ENCODE measurements around the gene CSNK1G3.
"Not testable (repeated sequence)": the region's sequence is repeated elsewhere in the genome, so short reads cannot be mapped to it uniquely, and the experiment has no call there.

CSNK1G3 gene

GRCh38 chr5:123495211-123495610, 16.8 kb upstream of the CSNK1G3 start:
- not testable (repeated sequence) for H3K4me1 ChIP-seq (ENCODE audit: insufficient read depth, low read length); H3K36me3 ChIP-seq (ENCODE audit: insufficient read depth, low read length); H3K4me3 ChIP-seq (ENCODE audit: low read length); H3K27me3 ChIP-seq (ENCODE audit: insufficient read depth, low read length); H2AFZ ChIP-seq (ENCODE audit: low read depth, low read length); H3K9me3 ChIP-seq (ENCODE audit: low read length)

DNA sequence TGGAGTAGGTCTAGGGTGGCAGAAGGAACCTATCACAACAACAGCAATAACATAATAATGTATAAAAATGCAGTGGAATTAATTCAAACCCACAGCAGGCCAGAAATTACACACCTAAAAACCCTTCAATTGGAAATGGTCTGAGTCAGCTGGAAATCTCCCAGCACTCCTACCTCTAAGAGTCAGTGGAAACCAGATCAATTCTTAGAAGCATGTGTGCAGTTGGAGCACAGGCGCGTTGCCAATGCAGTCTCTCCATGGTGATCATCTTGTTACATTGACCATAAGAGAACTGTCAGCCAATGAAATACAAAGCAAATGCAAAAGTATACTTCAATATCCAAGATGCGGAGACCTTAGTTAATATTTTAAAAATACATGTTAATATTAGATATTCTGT, 15.1 kb upstream of the CSNK1G3 start:
- no peak overlapping the region for H2AFZ ChIP-seq (ENCODE audit: low read depth, low read length)
- no peaks in the 10 kb centered on the region for H3K27me3 ChIP-seq (ENCODE audit: insufficient read depth, low read length)
- H3K9me3 ChIP-seq (ENCODE audit: low read length), result no peaks in the 10 kb centered on the region
- no peaks in the 10 kb centered on the region for H3K4me1 ChIP-seq (ENCODE audit: insufficient read depth, low read length)
- H3K36me3 ChIP-seq (ENCODE audit: insufficient read depth, low read length), result no peaks in the 10 kb centered on the region
- H3K4me3 ChIP-seq (ENCODE audit: low read length), result no peak overlapping the region

GRCh38 chr5:123500471-123500870, 11.5 kb upstream of the CSNK1G3 start:
- Histone ChIP-seq H3K9me3 (ENCODE audit: low read length) (no peaks in the 10 kb centered on the region), H3K27me3 (ENCODE audit: insufficient read depth, low read length) (no peaks in the 10 kb centered on the region), H3K4me1 (ENCODE audit: insufficient read depth, low read length) (no peaks in the 10 kb centered on the region), H2AFZ (ENCODE audit: low read depth, low read length) (no peak overlapping the region), H3K36me3 (ENCODE audit: insufficient read depth, low read length) (no peaks in the 10 kb centered on the region), H3K4me3 (ENCODE audit: low read length) (no peak overlapping the region)

DNA sequence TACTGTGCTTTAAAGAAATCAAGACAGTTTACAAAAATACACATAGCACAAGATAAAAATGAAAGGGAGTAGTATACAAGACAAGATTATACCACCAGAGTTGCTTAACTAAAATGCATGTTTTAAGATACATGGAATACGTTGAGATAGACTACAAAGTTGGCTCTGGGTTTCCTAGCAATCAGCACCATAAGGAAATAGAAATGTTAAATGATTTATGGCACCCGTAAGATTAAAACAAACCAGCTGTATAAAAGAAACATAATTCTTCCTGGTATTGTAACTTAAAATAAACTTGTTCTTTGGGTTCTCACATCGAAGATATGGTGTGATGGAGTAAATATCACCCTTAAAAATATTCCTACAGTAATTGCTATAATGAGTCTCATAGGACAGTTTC, 9.9 kb upstream of the CSNK1G3 start:
- Histone ChIP-seq H2AFZ (ENCODE audit: low read depth, low read length) (no peak overlapping the region), H3K9me3 (ENCODE audit: low read length) (no peaks in the 10 kb centered on the region), H3K36me3 (ENCODE audit: insufficient read depth, low read length) (no peaks in the 10 kb centered on the region), H3K4me3 (ENCODE audit: low read length) (no peak overlapping the region), H3K4me1 (ENCODE audit: insufficient read depth, low read length) (peaks cover 6% of the 10 kb centered on the region), H3K27me3 (ENCODE audit: insufficient read depth, low read length) (no peaks in the 10 kb centered on the region)

- no peaks in the 10 kb centered on the region for H3K36me3 ChIP-seq (ENCODE audit: insufficient read depth, low read length)
- H3K4me3 ChIP-seq (ENCODE audit: low read length), result no peak overlapping the region
- H3K9me3 ChIP-seq (ENCODE audit: low read length), result no peaks in the 10 kb centered on the region
- no peaks in the 10 kb centered on the region for H3K27me3 ChIP-seq (ENCODE audit: insufficient read depth, low read length)
- no peak overlapping the region for H2AFZ ChIP-seq (ENCODE audit: low read depth, low read length)
- peaks cover 6% of the 10 kb centered on the region for H3K4me1 ChIP-seq (ENCODE audit: insufficient read depth, low read length)
Observed at GRCh38 chr5:123503299-123503698, 8.7 kb upstream of the CSNK1G3 start.

DNA sequence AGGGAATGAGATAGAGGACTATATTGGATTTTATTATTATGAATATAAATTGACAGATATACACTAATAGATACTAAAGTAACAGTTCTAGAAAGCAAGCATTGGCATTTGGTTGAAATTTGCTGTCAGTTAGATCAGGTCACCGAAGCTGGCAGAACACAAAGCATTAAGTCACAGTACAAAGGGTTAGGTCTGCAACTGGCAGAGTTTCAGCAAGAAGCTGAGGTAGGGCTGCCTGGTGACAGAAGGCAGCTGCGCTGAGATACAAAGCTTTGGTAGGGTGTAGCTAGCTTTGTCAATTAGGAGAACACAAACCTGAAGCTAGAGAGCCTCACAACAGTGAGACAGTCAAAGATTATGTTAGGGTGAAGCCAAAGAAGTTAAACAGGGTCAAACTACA, 6.3 kb upstream of the CSNK1G3 start:
- H3K4me1 ChIP-seq (ENCODE audit: insufficient read depth, low read length), result peaks cover 16% of the 10 kb centered on the region
- H3K4me3 ChIP-seq (ENCODE audit: low read length), result no peak overlapping the region
- no peaks in the 10 kb centered on the region for H3K36me3 ChIP-seq (ENCODE audit: insufficient read depth, low read length)
- H3K27me3 ChIP-seq (ENCODE audit: insufficient read depth, low read length), result no peaks in the 10 kb centered on the region
- no peak overlapping the region for H2AFZ ChIP-seq (ENCODE audit: low read depth, low read length)
- H3K9me3 ChIP-seq (ENCODE audit: low read length), result no peaks in the 10 kb centered on the region

GRCh38 chr5:123508441-123508840, 3.5 kb upstream of the CSNK1G3 start:
- peaks cover 21% of the 10 kb centered on the region for H3K4me1 ChIP-seq (ENCODE audit: insufficient read depth, low read length)
- H3K27me3 ChIP-seq (ENCODE audit: insufficient read depth, low read length), result no peaks in the 10 kb centered on the region
- H3K4me3 ChIP-seq (ENCODE audit: low read length), result no peak overlapping the region
- no peaks in the 10 kb centered on the region for H3K9me3 ChIP-seq (ENCODE audit: low read length)
- no peaks in the 10 kb centered on the region for H3K36me3 ChIP-seq (ENCODE audit: insufficient read depth, low read length)
- peak overlapping the region; percentile 24 for H2AFZ ChIP-seq (ENCODE audit: low read depth, low read length)

- H3K4me3 ChIP-seq (ENCODE audit: low read length), result peak overlapping the region; percentile 80
- H3K36me3 ChIP-seq (ENCODE audit: insufficient read depth, low read length), result no peaks in the 10 kb centered on the region
- H2AFZ ChIP-seq (ENCODE audit: low read depth, low read length), result no peak overlapping the region
- H3K4me1 ChIP-seq (ENCODE audit: insufficient read depth, low read length), result peaks cover 26% of the 10 kb centered on the region
- no peaks in the 10 kb centered on the region for H3K27me3 ChIP-seq (ENCODE audit: insufficient read depth, low read length)
- no peaks in the 10 kb centered on the region for H3K9me3 ChIP-seq (ENCODE audit: low read length)
Observed at GRCh38 chr5:123511290-123511647, 708 bp upstream of the CSNK1G3 start.

DNA sequence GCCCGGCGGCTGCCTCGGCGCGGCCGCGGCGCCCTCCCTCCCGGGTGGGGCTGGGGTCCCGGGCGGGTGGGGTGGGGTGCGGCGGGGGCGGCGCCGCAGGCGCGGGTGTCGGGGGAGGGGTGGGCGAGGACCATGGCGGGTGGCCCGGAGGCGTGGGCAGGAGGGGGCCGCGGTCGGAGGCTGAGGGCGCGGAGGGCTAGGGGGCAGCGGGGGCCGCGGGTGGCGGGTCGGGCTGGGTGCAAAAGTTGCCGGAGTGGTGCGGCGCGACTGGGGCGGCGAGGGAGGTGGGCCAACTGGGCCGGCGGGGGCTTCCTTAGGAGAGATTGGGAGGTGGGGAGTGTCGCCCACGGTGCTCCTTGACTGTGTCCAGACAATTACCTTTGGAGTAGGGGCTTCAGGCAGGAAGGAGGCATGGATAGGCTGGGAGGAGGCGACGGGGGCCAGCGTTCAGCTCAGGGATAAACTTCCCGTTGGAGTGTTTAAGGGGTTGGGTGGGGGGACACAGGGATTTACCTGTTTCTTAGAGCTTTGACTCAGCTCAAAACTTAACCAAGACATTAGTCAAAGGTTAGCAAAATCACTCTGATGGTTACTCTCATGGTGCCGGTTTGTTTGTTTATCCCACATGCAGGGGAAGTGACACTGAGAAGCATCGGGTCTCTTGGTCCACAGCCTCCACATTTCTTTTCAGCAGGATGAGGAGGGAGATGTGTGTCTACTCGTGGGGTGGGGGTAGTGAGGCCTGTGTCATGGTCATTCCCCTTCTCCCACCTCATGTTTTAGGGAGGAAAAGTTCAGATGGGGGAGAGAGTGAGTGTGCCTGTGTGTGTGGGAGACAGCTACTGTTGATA, 859 bp downstream of the CSNK1G3 start:
- Histone ChIP-seq H3K4me1 (ENCODE audit: insufficient read depth, low read length) (peaks cover 26% of the 10 kb centered on the region), H3K4me3 (ENCODE audit: low read length) (peak overlapping the region; percentile 80), H2AFZ (ENCODE audit: low read depth, low read length) (no peak overlapping the region), H3K36me3 (ENCODE audit: insufficient read depth, low read length) (no peaks in the 10 kb centered on the region), H3K9me3 (ENCODE audit: low read length) (no peaks in the 10 kb centered on the region), H3K27me3 (ENCODE audit: insufficient read depth, low read length) (no peaks in the 10 kb centered on the region)

GRCh38 chr5:123514615-123515355, 2.8 kb downstream of the CSNK1G3 start:
- no peaks in the 10 kb centered on the region for H3K27me3 ChIP-seq (ENCODE audit: insufficient read depth, low read length)
- H3K36me3 ChIP-seq (ENCODE audit: insufficient read depth, low read length), result no peaks in the 10 kb centered on the region
- H3K4me1 ChIP-seq (ENCODE audit: insufficient read depth, low read length), result peaks cover 17% of the 10 kb centered on the region
- no peak overlapping the region for H2AFZ ChIP-seq (ENCODE audit: low read depth, low read length)
- no peaks in the 10 kb centered on the region for H3K9me3 ChIP-seq (ENCODE audit: low read length)
- no peak overlapping the region for H3K4me3 ChIP-seq (ENCODE audit: low read length)

GRCh38 chr5:123515904-123516303, 3.9 kb downstream of the CSNK1G3 start:
- no peaks in the 10 kb centered on the region for H3K9me3 ChIP-seq (ENCODE audit: low read length)
- H3K4me1 ChIP-seq (ENCODE audit: insufficient read depth, low read length), result peaks cover 17% of the 10 kb centered on the region
- no peak overlapping the region for H2AFZ ChIP-seq (ENCODE audit: low read depth, low read length)
- H3K27me3 ChIP-seq (ENCODE audit: insufficient read depth, low read length), result no peaks in the 10 kb centered on the region
- no peak overlapping the region for H3K4me3 ChIP-seq (ENCODE audit: low read length)
- no peaks in the 10 kb centered on the region for H3K36me3 ChIP-seq (ENCODE audit: insufficient read depth, low read length)

DNA sequence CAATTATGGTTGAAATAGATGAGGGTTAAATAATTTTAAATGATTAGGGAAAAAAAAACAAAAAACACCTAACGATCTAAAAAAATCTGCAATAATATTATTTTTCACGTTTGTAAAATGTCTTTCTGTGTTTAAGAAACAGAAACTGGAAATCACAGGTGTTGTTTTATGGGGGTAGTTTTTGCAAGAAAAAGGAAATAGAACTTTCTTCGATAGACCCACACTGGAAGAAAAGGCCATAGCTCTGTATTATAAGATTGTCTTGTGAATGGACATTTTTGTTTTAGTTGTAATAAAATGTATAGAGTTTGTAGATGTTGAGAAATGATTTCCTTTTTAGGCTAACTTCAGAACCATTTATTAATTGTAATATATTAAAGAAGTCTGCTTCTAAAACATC, 5.5 kb downstream of the CSNK1G3 start:
- H3K4me1 ChIP-seq (ENCODE audit: insufficient read depth, low read length), result peaks cover 12% of the 10 kb centered on the region
- no peaks in the 10 kb centered on the region for H3K9me3 ChIP-seq (ENCODE audit: low read length)

GRCh38 chr5:123518111-123518510, 6.1 kb downstream of the CSNK1G3 start:
- no peak overlapping the region for H2AFZ ChIP-seq (ENCODE audit: low read depth, low read length)
- no peaks in the 10 kb centered on the region for H3K9me3 ChIP-seq (ENCODE audit: low read length)
- no peaks in the 10 kb centered on the region for H3K36me3 ChIP-seq (ENCODE audit: insufficient read depth, low read length)
- H3K4me1 ChIP-seq (ENCODE audit: insufficient read depth, low read length), result peaks cover 12% of the 10 kb centered on the region
- no peak overlapping the region for H3K4me3 ChIP-seq (ENCODE audit: low read length)
- H3K27me3 ChIP-seq (ENCODE audit: insufficient read depth, low read length), result no peaks in the 10 kb centered on the region

More for the DNA sequence above, 5.5 kb downstream of the CSNK1G3 start:
- H3K36me3 ChIP-seq (ENCODE audit: insufficient read depth, low read length), result no peaks in the 10 kb centered on the region
- no peak overlapping the region for H2AFZ ChIP-seq (ENCODE audit: low read depth, low read length)
- H3K27me3 ChIP-seq (ENCODE audit: insufficient read depth, low read length), result no peaks in the 10 kb centered on the region
- no peak overlapping the region for H3K4me3 ChIP-seq (ENCODE audit: low read length)

All from neuron (in vitro differentiated cells).